ENCODE measurements around the gene TRMT2A.

DNA sequence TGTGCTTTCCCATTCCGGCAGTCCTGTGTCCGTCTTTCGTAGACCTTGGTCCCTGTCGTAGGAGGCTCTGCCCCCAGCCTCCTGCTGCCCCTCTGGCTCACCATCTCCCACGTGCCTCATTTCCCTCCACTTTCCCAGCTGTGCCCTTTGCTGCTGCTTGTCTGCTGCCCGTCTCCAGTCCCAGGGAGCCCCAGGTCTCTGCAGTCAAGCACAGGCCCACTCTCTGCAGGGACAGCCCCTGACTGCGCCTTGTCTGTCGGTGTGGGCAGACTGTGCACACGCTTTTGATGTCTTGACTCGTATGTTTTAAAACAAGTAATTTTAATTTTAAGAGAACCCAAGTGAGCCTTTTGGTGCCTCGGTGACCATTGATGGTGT, 24.6 kb downstream of the TRMT2A start:
- TF ChIP-seq, protein P1, sequence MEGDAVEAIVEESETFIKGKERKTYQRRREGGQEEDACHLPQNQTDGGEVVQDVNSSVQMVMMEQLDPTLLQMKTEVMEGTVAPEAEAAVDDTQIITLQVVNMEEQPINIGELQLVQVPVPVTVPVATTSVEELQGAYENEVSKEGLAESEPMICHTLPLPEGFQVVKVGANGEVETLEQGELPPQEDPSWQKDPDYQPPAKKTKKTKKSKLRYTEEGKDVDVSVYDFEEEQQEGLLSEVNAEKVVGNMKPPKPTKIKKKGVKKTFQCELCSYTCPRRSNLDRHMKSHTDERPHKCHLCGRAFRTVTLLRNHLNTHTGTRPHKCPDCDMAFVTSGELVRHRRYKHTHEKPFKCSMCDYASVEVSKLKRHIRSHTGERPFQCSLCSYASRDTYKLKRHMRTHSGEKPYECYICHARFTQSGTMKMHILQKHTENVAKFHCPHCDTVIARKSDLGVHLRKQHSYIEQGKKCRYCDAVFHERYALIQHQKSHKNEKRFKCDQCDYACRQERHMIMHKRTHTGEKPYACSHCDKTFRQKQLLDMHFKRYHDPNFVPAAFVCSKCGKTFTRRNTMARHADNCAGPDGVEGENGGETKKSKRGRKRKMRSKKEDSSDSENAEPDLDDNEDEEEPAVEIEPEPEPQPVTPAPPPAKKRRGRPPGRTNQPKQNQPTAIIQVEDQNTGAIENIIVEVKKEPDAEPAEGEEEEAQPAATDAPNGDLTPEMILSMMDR (IDR thresholded peaks at IDR 0.05): no peak
- TF ChIP-seq POLR2A (IDR thresholded peaks at IDR 0.05) (no peak), EP300 (IDR thresholded peaks at IDR 0.05) (no peak)
